PFSK-1 (cell line): Measurements from ENCODE around the gene TMSB10.

Experiments
- FOXP2 ChIP-seq: optimal IDR thresholded peaks from 2 replicates; pipeline ENCODE3; 2011; ENCODE audit warnings: borderline replicate concordance, control low read depth, inconsistent platforms; ENCODE audit not compliant: insufficient read depth; ENCODE audit errors: extremely low read length, extremely low read depth
- POLR2AphosphoS5 ChIP-seq: IDR thresholded peaks from 2 replicates; pipeline ENCODE4 v1.6.1; 2012; ENCODE audit warnings: low read depth, mild to moderate bottlenecking, control low read depth, low read length, moderate library complexity
- SIN3A ChIP-seq: IDR thresholded peaks from 2 replicates; pipeline ENCODE4 v1.6.1; 2012; ENCODE audit warnings: mild to moderate bottlenecking, low read length, moderate library complexity, borderline replicate concordance; ENCODE audit not compliant: insufficient read depth
- TAF1 ChIP-seq: IDR thresholded peaks from 2 replicates; pipeline ENCODE4 v1.6.1; 2012; ENCODE audit warnings: low read length, control low read depth, borderline replicate concordance; ENCODE audit not compliant: insufficient read depth
- TF ChIP-seq, protein P1 (sequence below), 2 experiments: IDR thresholded peaks; 2 replicates each; pipeline versions ENCODE4 v1.6.1 to v1.8.0; 2011 to 2012; ENCODE audit warnings: low read depth in 2 of 2, low read length in 2 of 2, control low read depth in 1 of 2, inconsistent platforms in 1 of 2, mild to moderate bottlenecking in 1 of 2, moderate library complexity in 1 of 2; ENCODE audit not compliant: insufficient read depth in 1 of 2

TMSB10 gene

DNA sequence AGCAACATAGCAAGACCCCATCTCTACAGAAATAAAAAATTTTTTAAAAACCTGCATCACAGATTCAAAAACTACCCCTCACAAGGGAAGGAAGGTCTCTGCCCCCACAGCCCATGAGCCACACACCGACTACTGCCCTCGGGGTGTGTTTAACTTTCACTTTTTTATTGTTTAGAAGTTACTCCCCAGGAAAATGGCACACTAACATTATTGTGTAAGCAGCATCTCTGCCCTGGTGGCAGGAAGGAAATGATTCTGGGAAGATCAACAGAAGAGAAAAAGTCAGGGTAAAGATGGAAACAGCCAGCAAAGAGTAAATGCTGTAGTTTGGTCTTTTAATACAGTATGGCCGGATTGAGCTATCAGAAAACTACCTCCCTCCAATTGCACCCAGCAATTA is 46.5 kb upstream of the TMSB10 start:
- TF ChIP-seq SIN3A (no peak), TAF1 (no peak)

GRCh38 chr2:84861539-84861938 is 43.9 kb upstream of the TMSB10 start:
- no peak for TF ChIP-seq POLR2AphosphoS5
- TF ChIP-seq, protein P1, sequence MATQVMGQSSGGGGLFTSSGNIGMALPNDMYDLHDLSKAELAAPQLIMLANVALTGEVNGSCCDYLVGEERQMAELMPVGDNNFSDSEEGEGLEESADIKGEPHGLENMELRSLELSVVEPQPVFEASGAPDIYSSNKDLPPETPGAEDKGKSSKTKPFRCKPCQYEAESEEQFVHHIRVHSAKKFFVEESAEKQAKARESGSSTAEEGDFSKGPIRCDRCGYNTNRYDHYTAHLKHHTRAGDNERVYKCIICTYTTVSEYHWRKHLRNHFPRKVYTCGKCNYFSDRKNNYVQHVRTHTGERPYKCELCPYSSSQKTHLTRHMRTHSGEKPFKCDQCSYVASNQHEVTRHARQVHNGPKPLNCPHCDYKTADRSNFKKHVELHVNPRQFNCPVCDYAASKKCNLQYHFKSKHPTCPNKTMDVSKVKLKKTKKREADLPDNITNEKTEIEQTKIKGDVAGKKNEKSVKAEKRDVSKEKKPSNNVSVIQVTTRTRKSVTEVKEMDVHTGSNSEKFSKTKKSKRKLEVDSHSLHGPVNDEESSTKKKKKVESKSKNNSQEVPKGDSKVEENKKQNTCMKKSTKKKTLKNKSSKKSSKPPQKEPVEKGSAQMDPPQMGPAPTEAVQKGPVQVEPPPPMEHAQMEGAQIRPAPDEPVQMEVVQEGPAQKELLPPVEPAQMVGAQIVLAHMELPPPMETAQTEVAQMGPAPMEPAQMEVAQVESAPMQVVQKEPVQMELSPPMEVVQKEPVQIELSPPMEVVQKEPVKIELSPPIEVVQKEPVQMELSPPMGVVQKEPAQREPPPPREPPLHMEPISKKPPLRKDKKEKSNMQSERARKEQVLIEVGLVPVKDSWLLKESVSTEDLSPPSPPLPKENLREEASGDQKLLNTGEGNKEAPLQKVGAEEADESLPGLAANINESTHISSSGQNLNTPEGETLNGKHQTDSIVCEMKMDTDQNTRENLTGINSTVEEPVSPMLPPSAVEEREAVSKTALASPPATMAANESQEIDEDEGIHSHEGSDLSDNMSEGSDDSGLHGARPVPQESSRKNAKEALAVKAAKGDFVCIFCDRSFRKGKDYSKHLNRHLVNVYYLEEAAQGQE (IDR thresholded peaks at IDR 0.05; ENCODE audit: insufficient read depth in 1 of 2, low read depth in 2 of 2, low read length in 2 of 2), result no peak
- no peak for TF ChIP-seq SIN3A
- TF ChIP-seq FOXP2, result no peak
- no peak for TF ChIP-seq TAF1

- no peak for TF ChIP-seq TAF1
- no peak for TF ChIP-seq SIN3A
- TF ChIP-seq, protein P1 (IDR thresholded peaks at IDR 0.05; ENCODE audit: insufficient read depth in 1 of 2, low read depth in 2 of 2, low read length in 2 of 2), result no peak
- TF ChIP-seq POLR2AphosphoS5, result no peak
- TF ChIP-seq FOXP2, result no peak
Measured at GRCh38 chr2:84862006-84862405, 43.5 kb upstream of the TMSB10 start.

DNA sequence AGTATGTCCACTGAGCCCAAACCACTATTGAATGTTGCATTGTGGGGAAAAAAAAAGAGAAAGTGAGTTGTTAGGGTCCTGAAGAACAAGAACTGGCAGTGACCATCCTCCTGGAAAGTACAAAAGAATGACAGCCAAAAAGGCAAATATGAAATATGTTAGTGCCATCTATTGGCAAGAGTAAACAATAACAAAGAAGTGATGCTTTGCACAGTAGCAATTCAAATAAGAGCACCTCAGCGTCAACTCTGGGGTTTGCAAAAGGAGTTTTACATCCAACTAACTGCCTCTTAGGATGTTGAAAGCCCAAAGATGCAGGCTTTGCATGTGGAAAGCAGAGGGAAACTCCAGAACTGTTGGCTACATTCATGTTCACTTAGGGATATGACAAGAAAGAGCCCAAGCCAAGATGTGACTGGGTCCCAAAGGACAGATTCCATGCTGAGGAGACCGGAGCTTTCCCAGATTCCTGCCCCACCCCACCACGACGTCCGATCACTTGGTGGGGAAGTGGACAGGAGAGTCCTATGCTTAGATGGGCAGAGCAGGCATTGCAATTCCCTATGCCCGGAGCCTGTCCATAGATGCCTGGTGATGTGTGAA is 40.2 kb upstream of the TMSB10 start:
- TF ChIP-seq SIN3A (no peak), TAF1 (no peak), POLR2AphosphoS5 (no peak), FOXP2 (no peak)
- TF ChIP-seq, protein P1 (IDR thresholded peaks at IDR 0.05; ENCODE audit: insufficient read depth in 1 of 2, low read depth in 2 of 2, low read length in 2 of 2), result no peak

DNA sequence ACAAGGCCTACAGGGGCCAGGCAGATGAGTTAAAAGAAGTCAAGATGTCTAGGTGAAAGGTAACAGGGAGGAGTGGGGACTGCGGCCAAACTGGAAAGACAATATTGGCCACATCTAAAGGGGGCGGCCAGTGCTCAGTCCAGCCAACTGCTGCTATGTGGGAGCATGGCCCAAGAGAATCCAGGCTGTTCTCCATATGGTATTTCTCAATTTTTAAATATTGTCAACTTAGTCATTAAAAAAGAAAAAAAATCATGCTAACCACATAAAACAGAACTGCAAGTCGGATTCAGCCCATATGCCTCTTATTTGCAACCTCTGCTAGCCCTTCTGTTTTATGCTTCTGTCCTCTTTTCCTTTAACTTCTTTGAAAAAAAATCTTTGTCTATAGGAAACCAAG is 39.3 kb upstream of the TMSB10 start:
- TF ChIP-seq TAF1, result no peak
- TF ChIP-seq POLR2AphosphoS5, result no peak
- no peak for TF ChIP-seq FOXP2
- TF ChIP-seq, protein P1 (IDR thresholded peaks at IDR 0.05; ENCODE audit: insufficient read depth in 1 of 2, low read depth in 2 of 2, low read length in 2 of 2), result no peak
- no peak for TF ChIP-seq SIN3A
